Lung (tissue), 12 donors: Measurements from ENCODE around the gene TSPAN2. TPM values are rescaled to one million over a fixed set of nuclear protein-coding genes. Genes with fewer than 3 reads are reported as not detected.
"Not testable (repeated sequence)": the region's sequence is repeated elsewhere in the genome, so short reads cannot be mapped to it uniquely, and the experiment has no call there.

Experiments used
- ATAC-seq: fragments of 200-7000 bp; cut with Tn5 transposase; one replicate; pipeline ENCODE4 v1.9.1; 2020; ENCODE audit warnings: moderate number of reproducible peaks; ENCODE audit not compliant: insufficient read depth, low FRiP score
- DNase-seq, 3 donors: peaks; one replicate each; pipeline ENCODE4 v3.0.0-alpha.2; 2013 to 2017
- H3K27ac ChIP-seq, 2 donors: one replicate each; pipeline ENCODE4 v1.5.1; 2013; ENCODE audit warnings: mild to moderate bottlenecking in 2 of 2, moderate library complexity in 2 of 2, control low read depth in 1 of 2, inconsistent platforms in 1 of 2, low read depth in 1 of 2, low read length in 1 of 2
- H3K27me3 ChIP-seq, 3 donors: one replicate each; pipeline ENCODE4 v1.5.1; 2013; ENCODE audit warnings: low read length in 2 of 3; ENCODE audit not compliant: control insufficient read depth in 3 of 3, insufficient read depth in 3 of 3
- H3K36me3 ChIP-seq, 4 donors: one replicate each; pipeline ENCODE4 v1.5.1; 2013; ENCODE audit warnings: low read length in 4 of 4, mild to moderate bottlenecking in 1 of 4, moderate library complexity in 1 of 4; ENCODE audit not compliant: control insufficient read depth in 4 of 4, insufficient read depth in 4 of 4
- H3K4me1 ChIP-seq, 5 donors: one replicate each; pipeline ENCODE4 v1.5.1; 2013; ENCODE audit warnings: low read length in 5 of 5, mild to moderate bottlenecking in 2 of 5, moderate library complexity in 1 of 5; ENCODE audit not compliant: control insufficient read depth in 5 of 5, insufficient read depth in 5 of 5
- H3K4me3 ChIP-seq: one replicate; pipeline ENCODE4 v1.5.1; 2013; ENCODE audit warnings: mild to moderate bottlenecking, control low read depth, moderate library complexity
- H3K9ac ChIP-seq, 2 donors: one replicate each; pipeline ENCODE4 v1.5.1; 2013; ENCODE audit warnings: low read length in 2 of 2, control low read depth in 1 of 2; ENCODE audit not compliant: insufficient read depth in 1 of 2
- H3K9me3 ChIP-seq, 4 donors: one replicate each; pipeline ENCODE4 v1.5.1; 2013; ENCODE audit warnings: low read length in 3 of 4, mild to moderate bottlenecking in 1 of 4, moderate library complexity in 1 of 4; ENCODE audit not compliant: control insufficient read depth in 4 of 4, insufficient read depth in 3 of 4
- WGBS, 2 donors: extraction: QIAGEN DNeasy Blood & Tissue Kit; methylation state at CpG; one replicate each; pipeline ENCODE4 v1.1.7; 2013; 5-methylcytosine and 5-hydroxymethylcytosine counted together
- polyA plus RNA-seq, 2 donors: library from polyadenylated mRNA; stranded (reverse); fragments of 200-250 nt; gene quantifications; one replicate each; pipeline ENCODE4 v1.2.1, GENCODE V29; 2013
- total RNA-seq, 2 donors: library from RNA; depleted of rRNA in 1 of 2; stranded (reverse); fragments of >200 nt in 1 of 2; gene quantifications; one replicate each; pipeline ENCODE4 v1.2.1, GENCODE V29; 2014 to 2021
- TF ChIP-seq, protein P1 (sequence below): IDR thresholded peaks from 2 replicates; pipeline ENCODE4 v1.5.1; 2012; ENCODE audit warnings: mild to moderate bottlenecking; ENCODE audit errors: control extremely low read depth, extremely low read depth
- donor health status: control.
- donor health status: control.
- donor health status: Bipolar disorder and iron deficiency.
- donor health status: healthy.
- donor health status: DM: yes; HTN: yes; CAD: no.

The TSPAN2 gene
- total and polyA plus RNA-seq, 4 donors, result 1.5 to 10.4 (median 8.2) TPM

DNA sequence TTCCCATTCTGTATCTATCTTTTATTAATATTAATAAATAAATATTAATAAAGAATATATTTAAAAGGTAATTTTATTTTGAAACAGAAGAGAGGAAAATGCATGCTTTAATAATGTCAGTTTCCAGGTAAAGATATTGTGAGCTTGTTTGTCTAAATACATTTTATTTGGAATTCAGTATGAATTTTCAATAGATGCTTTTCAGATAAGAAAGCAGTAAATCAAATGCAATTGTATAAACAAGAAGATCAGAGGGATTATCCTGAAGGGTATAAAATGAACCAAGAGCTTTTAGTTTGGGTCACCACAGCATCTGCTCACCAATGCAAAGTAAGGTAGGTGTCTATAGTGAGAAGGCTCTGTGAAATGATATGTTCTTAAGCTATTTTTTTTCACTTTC lies 59.8 kb downstream of the TSPAN2 start, which contains the start of gene TSHB:
Gene TSHB (plus strand): TSS at position 301 of the 400 bp plus-strand sequence. CDS start 3,537 bp downstream, outside the sequence.
- ATAC-seq, result no peak
- no peaks in the 10 kb centered on the region for H3K4me1 ChIP-seq
- H3K27me3 ChIP-seq, result no peaks in the 10 kb centered on the region
- TF ChIP-seq, protein P1, sequence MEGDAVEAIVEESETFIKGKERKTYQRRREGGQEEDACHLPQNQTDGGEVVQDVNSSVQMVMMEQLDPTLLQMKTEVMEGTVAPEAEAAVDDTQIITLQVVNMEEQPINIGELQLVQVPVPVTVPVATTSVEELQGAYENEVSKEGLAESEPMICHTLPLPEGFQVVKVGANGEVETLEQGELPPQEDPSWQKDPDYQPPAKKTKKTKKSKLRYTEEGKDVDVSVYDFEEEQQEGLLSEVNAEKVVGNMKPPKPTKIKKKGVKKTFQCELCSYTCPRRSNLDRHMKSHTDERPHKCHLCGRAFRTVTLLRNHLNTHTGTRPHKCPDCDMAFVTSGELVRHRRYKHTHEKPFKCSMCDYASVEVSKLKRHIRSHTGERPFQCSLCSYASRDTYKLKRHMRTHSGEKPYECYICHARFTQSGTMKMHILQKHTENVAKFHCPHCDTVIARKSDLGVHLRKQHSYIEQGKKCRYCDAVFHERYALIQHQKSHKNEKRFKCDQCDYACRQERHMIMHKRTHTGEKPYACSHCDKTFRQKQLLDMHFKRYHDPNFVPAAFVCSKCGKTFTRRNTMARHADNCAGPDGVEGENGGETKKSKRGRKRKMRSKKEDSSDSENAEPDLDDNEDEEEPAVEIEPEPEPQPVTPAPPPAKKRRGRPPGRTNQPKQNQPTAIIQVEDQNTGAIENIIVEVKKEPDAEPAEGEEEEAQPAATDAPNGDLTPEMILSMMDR, result no peak
- no peaks in the 10 kb centered on the region for H3K36me3 ChIP-seq
- no peak within 1 kb of the TSS for H3K27ac ChIP-seq
- H3K9ac ChIP-seq, result no peak within 1 kb of the TSS
- no peak for DNase-seq
- no peak within 1 kb of the TSS for H3K4me3 ChIP-seq
- no peaks in the 10 kb centered on the region for H3K9me3 ChIP-seq

- Histone ChIP-seq H3K4me3 (no peak overlapping the region), H3K9ac (no peak overlapping the region), H3K9me3 (peaks cover 0 to 5% (median 0%) of the 10 kb centered on the region in 4 donors), H3K27ac (no peak overlapping the region), H3K27me3 (no peaks in the 10 kb centered on the region), H3K36me3 (no peaks in the 10 kb centered on the region), H3K4me1 (no peaks in the 10 kb centered on the region)
- ATAC-seq (no peak), DNase-seq (no peak)
- TF ChIP-seq, protein P1, result no peak
These were observed 65.7 kb downstream of the TSPAN2 start for GRCh38 chr1:115023593-115023992.

DNA sequence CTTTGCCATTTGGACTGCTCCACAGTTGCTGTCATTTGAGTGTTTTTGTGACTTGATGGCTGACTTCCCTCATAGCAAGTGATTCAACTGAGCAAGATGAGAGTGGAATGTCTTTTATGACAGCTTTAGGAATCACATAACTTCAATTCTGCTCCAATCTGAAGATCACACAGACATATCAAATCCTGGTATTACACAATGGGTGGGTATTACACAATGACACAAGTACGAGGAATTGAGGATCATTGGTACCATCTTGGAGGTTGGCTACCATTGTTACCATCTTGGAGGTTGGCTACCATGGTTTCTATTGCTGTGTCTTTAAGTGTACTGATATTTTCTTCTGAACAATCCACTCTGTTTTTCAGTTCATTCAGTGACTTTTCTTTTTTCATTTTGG lies 68.2 kb downstream of the TSPAN2 start:
- Histone ChIP-seq H3K9ac (no peak overlapping the region), H3K9me3 (peaks cover 0 to 5% (median 0%) of the 10 kb centered on the region in 4 donors), H3K27me3 (no peaks in the 10 kb centered on the region), H3K36me3 (no peaks in the 10 kb centered on the region), H3K4me1 (no peaks in the 10 kb centered on the region), H3K27ac (no peak overlapping the region), H3K4me3 (no peak overlapping the region)
- TF ChIP-seq, protein P1, result no peak
- DNase-seq, result no peak
- ATAC-seq, result no peak
- WGBS, 2 donors, result 50 to 67% methylated on average over 1 of the region's 1 CpG

DNA sequence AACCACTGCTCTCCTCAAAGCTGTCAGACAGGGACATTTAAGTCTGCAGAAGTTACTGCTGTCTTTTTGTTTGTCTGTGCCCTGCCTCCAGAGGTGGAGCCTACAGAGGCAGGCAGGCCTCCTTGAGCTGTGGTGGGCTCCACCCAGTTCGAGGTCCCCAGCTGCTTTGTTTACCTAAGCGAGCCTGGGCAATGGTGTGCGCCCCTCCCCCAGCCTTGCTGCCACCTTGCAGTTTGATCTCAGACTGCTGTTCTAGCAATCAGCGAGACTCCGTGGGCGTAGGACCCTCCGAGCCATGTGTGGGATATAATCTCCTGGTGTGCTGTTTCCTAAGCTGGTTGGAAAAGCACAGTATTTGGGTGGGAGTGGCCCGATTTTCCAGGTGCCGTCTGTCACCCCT lies 69.8 kb downstream of the TSPAN2 start:
- DNase-seq, H3K27ac ChIP-seq, H3K4me3 ChIP-seq, H3K9me3 ChIP-seq, H3K36me3 ChIP-seq, H3K4me1 ChIP-seq, H3K9ac ChIP-seq, ATAC-seq, H3K27me3 ChIP-seq: not testable (repeated sequence)
- WGBS, 2 donors, result 87 to 92% methylated on average over 9 of the region's 9 CpGs
